ENCODE results near the gene LONP1.
"Not testable (repeated sequence)": the region's sequence is repeated elsewhere in the genome, so short reads cannot be mapped to it uniquely, and the experiment has no call there.

The LONP1 gene

DNA sequence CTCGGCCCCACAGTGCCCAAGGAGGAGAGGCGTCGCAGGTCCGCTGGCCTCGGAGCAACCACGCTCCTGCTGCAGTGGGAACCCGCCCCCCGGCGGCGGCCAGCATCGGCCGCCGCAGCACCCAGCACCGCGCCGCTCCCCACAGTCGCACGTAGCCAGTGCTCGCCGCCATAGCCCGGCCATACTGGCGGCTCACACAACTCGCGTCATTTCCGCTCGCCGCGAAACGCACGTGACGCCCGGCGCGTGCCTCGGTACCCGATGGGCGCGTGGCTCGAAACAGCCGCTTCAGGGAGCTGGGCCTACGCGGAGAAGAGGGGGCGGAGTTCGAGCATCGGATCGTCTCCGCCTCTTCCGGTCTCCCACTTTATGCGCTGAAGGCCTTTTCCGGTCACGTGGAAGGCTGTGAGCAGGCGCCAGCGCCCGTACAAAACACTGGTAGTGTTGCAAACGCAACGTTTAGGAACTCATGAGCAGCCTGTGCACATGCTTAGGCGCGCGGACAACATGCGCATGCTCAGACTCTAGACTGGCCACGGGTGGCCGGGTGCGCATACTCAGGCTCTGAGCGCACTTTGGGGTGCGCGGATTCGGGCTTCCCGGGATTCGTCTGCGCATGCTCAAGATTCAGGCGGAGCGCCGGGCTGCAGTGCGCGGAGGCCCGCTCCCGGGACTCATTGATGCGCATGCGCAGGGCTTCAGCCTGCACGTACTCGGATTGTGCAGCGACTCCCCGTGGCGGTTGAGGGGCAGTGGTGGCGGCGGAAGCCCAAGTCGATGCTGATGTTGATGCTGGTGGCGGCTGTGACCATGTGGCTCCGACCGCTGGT is at the start of gene LONP1, which contains the start of gene CATSPERD:
Gene LONP1, minus strand, starts transcription at position 186 of the 830 bp plus-strand sequence. Its CDS starts 14 bp downstream, at position 172.
Gene CATSPERD, plus strand, starts transcription at position 677 of the 830 bp plus-strand sequence. Its CDS starts 101 bp downstream, at position 778.
- peak; percentile 98 for DNase-seq (ENCODE audit: low read depth, low spot score)

- no peak for DNase-seq (ENCODE audit: low read depth, low spot score)
Observed at GRCh38 chr19:5767949-5768348, 48.0 kb upstream of the LONP1 start.

DNA sequence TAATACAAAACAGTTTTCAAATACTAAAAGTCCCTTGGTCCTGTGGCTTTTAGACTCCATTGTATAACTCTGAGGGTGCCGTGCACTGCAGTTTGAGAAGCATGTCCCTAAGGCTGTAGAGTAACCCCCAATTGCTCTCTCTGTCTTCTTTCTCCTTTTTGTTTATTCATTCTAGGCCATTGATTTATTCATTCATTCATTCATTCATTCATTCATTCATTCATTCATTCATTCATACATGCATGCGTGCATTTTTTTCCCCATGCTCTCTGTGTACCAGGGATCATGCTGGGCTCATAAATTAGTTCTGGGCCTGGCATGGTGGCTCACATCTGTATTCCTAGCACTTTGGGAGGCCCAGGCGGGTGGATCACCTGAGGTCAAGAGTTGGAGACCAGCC is 45.3 kb upstream of the LONP1 start:
- DNase-seq (ENCODE audit: low read depth, low spot score): no peak

DNA sequence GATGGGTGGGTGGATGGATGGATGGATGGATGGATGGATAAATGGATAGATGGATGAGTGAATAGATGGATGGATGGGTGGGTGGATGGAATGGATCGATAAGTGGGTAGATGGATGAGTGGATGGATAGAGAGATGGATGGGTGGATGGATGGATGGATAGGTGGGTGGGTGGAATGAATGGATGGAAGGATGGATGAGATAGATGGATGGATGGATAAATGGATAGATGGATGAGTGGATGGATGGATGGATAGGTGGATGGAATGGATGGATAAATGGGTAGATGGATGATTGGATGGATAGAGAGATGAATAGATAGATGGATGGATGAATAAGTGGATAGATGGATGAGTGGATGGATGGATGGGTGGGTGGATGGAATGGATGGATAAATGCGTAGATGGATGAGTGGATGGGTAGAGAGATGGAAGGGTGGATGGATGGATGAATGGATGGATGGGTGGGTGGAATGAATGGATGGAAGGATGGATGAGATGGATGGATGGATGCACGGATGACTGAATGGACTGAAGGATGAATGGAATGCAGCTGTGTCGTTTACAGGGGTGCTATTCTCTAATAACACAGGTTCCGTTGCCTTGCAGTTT is 42.8 kb upstream of the LONP1 start:
- DNase-seq (ENCODE audit: low read depth, low spot score): no peak

GRCh38 chr19:5753743-5754142 is 33.8 kb upstream of the LONP1 start:
- DNase-seq (ENCODE audit: low read depth, low spot score): no peak

- DNase-seq (ENCODE audit: low read depth, low spot score): no peak
Observed at GRCh38 chr19:5751709-5752108, 31.8 kb upstream of the LONP1 start.

DNA sequence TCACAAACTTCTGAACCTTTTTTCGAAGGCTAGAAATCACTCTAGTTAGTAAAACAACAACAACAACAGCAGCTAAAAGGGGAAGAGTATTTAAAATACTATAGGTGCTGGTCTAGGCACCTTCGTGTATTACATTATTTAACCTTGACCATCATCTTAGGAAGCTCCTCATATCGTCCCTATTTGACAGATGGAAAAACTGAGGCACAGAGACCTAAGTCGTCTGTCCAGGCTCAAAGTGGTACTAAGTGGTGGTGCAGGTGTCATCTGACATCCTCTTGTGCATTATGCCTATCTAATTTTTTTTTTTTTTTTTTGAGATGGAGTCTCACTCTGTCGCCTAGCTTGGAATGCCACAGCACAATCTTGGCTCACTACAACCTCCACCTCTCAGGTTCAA is 29.6 kb upstream of the LONP1 start:
- DNase-seq (ENCODE audit: low read depth, low spot score): no peak

GRCh38 chr19:5748920-5749319 is 29.0 kb upstream of the LONP1 start:
- not testable (repeated sequence) for DNase-seq (ENCODE audit: low read depth, low spot score)

GRCh38 chr19:5744999-5745398 is 25.1 kb upstream of the LONP1 start:
- not testable (repeated sequence) for DNase-seq (ENCODE audit: low read depth, low spot score)

DNA sequence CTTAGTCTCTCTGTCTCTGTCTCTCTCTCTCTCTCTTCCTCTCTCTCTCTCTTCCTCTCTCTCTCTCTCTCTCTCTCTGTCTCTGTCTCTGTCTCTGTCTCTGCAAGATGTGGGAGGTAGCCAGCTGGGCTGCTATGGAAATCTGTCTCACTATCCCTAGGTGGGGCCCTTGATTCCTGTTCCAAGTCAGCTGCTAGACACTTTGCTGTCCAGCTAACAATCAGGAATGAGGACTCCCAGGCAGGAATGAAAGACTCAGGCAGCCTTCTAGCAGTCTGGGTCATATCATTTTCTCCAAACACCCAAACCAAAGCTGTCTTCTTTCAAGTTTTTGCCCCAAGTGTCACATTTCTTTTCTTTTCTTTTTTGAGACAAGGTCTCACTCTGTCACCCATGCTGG is 23.7 kb upstream of the LONP1 start:
- DNase-seq (ENCODE audit: low read depth, low spot score): no peak

- no peak for DNase-seq (ENCODE audit: low read depth, low spot score)
Observed at GRCh38 chr19:5742051-5742450, 22.1 kb upstream of the LONP1 start.

- no peak for DNase-seq (ENCODE audit: low read depth, low spot score)
Observed at GRCh38 chr19:5738423-5738822, 18.5 kb upstream of the LONP1 start.

GRCh38 chr19:5733172-5733571 is 13.2 kb upstream of the LONP1 start:
- DNase-seq (ENCODE audit: low read depth, low spot score): not testable (repeated sequence)

GRCh38 chr19:5727453-5728050 is 7.6 kb upstream of the LONP1 start:
- no peak for DNase-seq (ENCODE audit: low read depth, low spot score)

GRCh38 chr19:5719274-5719960 is 529 bp downstream of the LONP1 start:
- DNase-seq (ENCODE audit: low read depth, low spot score): no peak

DNA sequence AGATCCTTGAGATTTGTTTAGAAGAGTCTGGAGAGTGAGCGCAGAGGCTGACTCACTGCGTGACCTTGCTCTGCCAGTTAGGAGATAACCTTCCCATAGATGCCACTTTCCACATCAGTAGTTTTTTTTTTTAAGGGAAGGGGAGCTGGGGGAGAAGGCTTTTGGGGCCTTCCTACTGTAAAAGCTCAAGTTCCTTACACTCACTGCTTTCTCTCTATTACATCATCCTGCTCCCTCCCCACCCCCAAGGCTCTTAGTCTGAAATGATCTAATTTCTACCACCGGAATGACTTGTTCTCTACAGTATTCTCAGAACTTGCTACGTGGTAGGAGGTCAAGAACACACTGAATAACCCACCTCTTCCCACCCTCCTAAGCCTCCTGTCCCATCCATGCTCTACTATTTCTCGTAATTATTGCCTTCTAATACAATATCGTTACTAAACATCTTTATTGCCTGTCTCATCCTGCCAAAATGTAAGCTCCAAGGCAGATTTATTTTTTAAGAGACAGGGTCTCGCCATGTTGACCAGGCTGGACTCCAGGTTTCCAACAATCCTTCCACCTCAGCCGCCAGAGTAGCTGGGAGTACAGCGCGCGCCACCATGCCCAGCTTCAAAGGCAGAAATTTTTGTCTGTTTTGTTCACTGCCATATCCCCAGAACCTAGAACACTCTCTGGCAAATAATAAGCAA is 1.2 kb downstream of the LONP1 start:
- no peak for DNase-seq (ENCODE audit: low read depth, low spot score)

DNA sequence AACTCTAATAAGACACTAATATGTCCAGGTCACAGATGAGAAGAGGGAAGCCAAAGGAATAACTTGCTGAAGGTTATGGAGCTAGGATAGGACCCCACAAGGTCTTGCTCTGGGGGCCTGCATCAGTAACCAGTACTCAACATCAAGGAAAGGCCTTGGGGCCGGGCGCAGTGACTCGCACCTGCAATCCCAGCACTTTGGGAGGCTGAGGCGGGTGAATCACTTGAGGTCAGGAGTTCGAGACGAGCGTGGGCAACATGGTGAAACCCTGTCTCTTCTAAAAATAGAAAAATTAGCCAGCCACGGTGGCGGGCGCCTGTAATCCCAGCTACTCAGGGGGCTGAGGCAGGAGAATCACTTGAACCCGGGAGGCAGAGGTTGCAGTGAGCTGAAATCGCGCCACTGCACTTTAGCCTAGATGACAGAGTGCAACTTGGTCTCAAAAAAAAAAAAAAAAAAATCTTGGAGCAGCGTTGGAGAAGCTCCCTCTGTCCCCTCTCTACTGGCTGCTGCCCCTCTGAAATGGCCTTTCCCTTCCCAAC is 1.8 kb downstream of the LONP1 start:
- DNase-seq (ENCODE audit: low read depth, low spot score): no peak

DNA sequence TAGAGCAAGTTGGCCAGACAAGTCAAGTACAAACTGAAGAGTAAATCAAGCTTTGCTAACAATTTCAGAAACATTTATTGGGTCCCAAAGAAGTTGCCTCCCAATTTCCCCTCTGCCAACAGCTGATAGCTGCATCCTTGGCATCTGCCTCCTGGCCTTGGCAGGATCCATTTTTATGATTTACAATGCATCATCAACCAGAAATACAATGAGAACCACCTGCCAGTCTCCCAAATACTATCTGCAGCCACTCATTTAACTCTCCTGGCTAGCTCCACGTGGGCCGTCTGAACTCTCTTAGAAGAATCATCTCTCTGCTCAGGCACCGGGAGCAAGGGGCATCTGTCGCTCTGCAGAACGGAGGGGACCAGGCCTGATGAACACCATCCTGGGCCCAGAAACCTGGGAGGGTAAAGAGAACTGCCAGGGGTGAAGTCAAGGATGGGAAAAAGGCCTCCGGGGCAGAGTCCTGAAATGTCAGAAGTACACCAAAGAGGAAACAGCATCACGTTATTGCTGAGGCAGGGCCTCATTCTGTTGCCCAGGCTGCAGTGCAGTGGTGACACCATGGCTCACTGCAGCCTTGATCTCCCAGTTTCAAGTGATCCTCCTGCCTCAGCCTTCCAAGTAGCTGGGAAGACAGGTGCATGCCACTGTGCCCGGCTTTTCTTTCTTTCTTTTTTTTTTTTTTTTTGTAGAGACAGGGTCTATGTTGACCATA is 2.6 kb downstream of the LONP1 start:
- DNase-seq (ENCODE audit: low read depth, low spot score): no peak

GRCh38 chr19:5714816-5715215 is 5.1 kb downstream of the LONP1 start:
- no peak for DNase-seq (ENCODE audit: low read depth, low spot score)

DNA sequence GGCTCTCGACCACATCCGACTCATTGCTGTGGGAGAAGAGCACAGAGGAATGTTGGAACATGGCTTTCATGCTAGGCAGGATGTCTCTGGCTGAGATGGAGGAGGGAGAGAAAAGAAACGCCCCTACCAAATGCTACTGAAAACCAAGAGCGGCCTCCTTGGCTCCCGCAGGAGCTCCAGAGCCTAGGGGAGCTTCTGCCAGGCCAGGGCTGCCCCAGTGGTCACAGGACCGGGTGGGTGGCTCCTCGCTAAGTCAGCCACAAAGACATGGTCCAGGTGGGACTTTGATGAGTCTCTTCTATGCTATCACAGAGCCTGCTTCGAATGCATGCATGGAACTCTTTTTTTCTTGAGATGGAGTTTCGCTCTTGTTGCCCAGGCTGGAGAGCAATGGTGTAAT is 6.7 kb downstream of the LONP1 start:
- DNase-seq (ENCODE audit: low read depth, low spot score): no peak

All from smooth muscle cell of the brain vasculature (primary cell).